Activated T-cell treated with anti-CD3 and anti-CD28 coated beads, Interleukin-2, amount 50 U/mL, for 4 hours (primary cell): Measurements from ENCODE around the gene CAPN14. TPM values are rescaled to one million over a fixed set of nuclear protein-coding genes. Genes with fewer than 3 reads are reported as not detected.
"Not testable (repeated sequence)": the region's sequence is repeated elsewhere in the genome, so short reads cannot be mapped to it uniquely, and the experiment has no call there.

Experiments
- ATAC-seq, 2 donors: fragments of 200-7000 bp; cut with Tn5 transposase; one replicate each; pipeline ENCODE4 v1.10.0; 2021
- DNase-seq: peaks from one replicate; pipeline ENCODE4 v3.0.0-alpha.2; 2020
- H3K27me3 Mint-ChIP-seq: one replicate; pipeline ENCODE4 v1.8.0; 2021; ENCODE audit warnings: low read depth, mixed read lengths
- H3K36me3 Mint-ChIP-seq: one replicate; pipeline ENCODE4 v1.8.0; 2022; ENCODE audit warnings: mixed read lengths; ENCODE audit not compliant: insufficient read depth
- H3K4me1 Mint-ChIP-seq: one replicate; pipeline ENCODE4 v1.8.0; 2021; ENCODE audit warnings: low read depth, mixed read lengths
- H3K4me3 Mint-ChIP-seq: one replicate; pipeline ENCODE4 v1.8.0; 2021; ENCODE audit warnings: mild to moderate bottlenecking, moderate library complexity, mixed read lengths
- H3K9me3 Mint-ChIP-seq: one replicate; pipeline ENCODE4 v1.8.0; 2021; ENCODE audit warnings: mixed read lengths
- total RNA-seq, 3 donors: library from RNA; stranded (reverse); gene quantifications; one replicate each; pipeline ENCODE4 v1.2.1, GENCODE V29; 2021

The CAPN14 gene
- total RNA-seq, 3 donors from 2014 or later = 0.10 to 0.24 (median 0.14) TPM

DNA sequence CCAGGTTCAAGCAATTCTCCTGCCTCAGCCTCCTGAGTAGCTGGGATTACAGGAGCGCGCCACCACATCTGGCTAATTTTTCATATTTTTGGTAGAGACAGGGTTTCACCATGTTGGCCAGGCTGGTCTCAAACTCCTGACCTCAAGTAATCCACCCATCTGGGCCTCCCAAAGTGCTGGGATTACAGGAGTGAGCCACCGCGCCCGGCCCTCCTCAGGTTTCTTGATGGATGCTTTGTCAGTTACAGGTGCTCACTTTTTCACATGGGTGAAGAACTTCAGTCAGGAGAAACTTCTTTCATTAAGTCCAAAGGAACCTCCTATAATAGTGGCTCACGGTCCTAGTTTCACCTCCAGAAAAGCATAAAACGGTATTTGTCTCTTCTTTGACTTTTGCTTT is 33.3 kb downstream of the CAPN14 start:
- not testable (repeated sequence) for H3K36me3 Mint-ChIP-seq, ATAC-seq, DNase-seq, H3K9me3 Mint-ChIP-seq, H3K27me3 Mint-ChIP-seq, H3K4me1 Mint-ChIP-seq, H3K4me3 Mint-ChIP-seq

DNA sequence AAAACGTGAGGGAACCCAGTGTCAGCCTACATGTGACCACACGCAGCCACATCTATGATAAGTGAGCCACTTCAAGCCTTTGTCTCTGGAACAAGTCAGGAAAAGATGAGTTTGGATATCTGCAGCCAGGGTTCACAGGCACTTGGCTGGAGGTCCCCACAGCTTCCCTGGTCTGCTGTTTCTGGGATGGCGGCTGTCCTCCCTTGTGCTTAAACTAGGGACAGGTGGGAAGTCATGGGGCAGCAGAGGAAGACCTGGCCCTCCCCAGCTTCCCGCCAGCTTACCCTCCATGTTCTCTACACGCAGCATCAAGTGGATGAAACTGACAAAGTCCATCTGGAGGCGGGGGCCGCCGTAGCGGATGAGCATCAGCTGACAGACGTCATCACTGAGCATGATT is 40.6 kb downstream of the CAPN14 start:
- H3K4me3 Mint-ChIP-seq = no peak overlapping the region
- no peaks in the 10 kb centered on the region for H3K36me3 Mint-ChIP-seq
- H3K4me1 Mint-ChIP-seq = no peaks in the 10 kb centered on the region
- ATAC-seq = no peak
- no peak for DNase-seq
- no peaks in the 10 kb centered on the region for H3K9me3 Mint-ChIP-seq
- H3K27me3 Mint-ChIP-seq = no peaks in the 10 kb centered on the region

DNA sequence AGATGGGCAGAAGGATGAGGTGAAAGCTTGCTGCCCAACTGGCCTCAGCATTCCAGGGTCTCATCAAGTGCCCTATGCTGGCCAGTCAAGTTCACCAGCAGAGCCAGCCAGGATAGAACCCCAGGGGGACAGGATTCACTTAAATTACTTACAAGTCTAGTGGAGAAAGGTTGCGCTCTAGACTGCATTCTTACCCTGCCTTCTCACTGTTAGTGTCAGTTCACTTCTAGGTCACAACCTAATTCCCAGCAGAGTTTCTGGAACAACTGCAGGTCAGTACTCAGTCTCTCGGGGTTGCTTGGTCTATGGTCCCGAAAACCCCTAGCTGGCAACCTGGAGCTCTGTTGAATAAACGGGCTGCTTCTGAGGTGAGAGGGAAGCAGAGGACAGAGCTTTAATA is 46.2 kb downstream of the CAPN14 start:
- ATAC-seq = no peak
- Mint-ChIP-seq H3K4me3 (no peak overlapping the region), H3K9me3 (no peaks in the 10 kb centered on the region), H3K4me1 (no peaks in the 10 kb centered on the region), H3K27me3 (peaks cover 5% of the 10 kb centered on the region), H3K36me3 (no peaks in the 10 kb centered on the region)
- no peak for DNase-seq

DNA sequence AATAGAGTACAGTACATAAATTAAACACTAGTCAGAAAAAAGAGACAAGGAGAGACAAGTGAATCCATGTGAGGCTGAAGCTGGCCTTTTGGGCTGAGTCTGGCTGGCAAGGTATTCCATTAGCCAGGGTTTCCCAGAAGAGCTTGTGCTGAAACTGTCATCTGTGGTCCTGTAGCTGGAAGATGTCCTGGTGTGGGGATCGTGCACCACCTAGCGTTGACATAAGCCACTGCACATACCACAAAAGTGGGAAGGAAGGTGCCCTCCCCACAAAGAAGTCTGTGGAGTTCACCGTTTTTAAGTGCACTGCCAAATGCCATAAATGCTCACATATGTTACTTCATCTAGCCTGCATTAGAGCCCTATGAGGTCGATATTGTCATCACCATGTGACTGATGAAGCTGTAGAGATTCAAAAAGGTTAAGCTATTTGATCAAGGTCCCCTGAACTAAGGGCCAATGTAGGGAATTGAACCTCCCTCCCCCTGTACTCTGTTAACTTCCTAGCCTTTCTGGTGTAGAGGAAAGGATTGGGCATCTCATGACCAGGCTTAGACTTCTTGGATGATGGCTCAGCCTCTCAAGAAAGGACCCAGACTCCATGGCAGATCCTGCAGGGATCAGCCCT is 47.1 kb downstream of the CAPN14 start:
- H3K27me3 Mint-ChIP-seq = peaks cover 5% of the 10 kb centered on the region
- DNase-seq = peak; percentile 17
- H3K9me3 Mint-ChIP-seq = no peaks in the 10 kb centered on the region
- no peak overlapping the region for H3K4me3 Mint-ChIP-seq
- no peaks in the 10 kb centered on the region for H3K36me3 Mint-ChIP-seq
- H3K4me1 Mint-ChIP-seq = no peaks in the 10 kb centered on the region
- ATAC-seq = peak; percentile 58 to 76

DNA sequence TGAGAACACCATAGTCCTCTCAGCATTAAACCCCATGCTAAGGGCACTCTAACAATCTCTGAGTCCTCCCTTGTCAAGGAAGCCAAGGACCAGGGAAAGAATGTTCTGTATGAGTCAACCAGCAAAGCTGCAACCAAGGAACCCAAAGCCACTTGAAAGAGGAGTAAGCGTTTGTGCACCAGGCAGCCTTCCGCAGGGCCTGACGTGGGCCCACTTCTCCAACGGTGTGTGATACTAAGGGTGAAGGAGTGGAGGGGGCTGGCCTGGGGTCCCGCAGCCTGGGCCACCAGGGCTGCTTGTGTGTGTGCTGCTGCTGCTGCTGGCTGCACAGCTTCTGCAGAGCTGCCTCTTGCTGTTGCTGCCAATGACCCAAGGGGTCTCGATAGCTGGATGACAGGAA is 49.0 kb downstream of the CAPN14 start:
- no peak for ATAC-seq
- Mint-ChIP-seq H3K4me1 (peaks cover 2% of the 10 kb centered on the region), H3K9me3 (no peaks in the 10 kb centered on the region), H3K36me3 (no peaks in the 10 kb centered on the region), H3K4me3 (no peak overlapping the region), H3K27me3 (peaks cover 5% of the 10 kb centered on the region)
- DNase-seq = no peak

DNA sequence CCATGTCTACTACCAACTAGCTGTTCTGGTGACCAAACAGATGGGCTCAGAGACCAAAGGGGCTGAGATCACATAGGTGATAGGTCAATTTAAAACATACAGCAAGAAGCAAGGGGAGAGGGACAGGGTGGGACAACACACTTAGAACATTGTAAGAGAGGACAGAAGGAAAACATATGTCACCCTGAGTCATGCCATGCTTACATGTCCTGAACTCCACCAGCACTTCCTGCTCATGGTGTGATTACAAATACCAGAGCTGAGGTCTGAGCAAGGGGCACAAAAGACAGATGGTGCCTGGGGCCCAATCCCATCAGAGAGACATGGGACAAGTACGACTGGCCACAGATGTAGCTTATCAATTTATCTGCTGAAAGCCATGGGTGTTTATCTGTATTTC is 50.4 kb downstream of the CAPN14 start:
- peaks cover 2% of the 10 kb centered on the region for H3K4me1 Mint-ChIP-seq
- peaks cover 8% of the 10 kb centered on the region for H3K27me3 Mint-ChIP-seq
- no peak for DNase-seq
- no peaks in the 10 kb centered on the region for H3K36me3 Mint-ChIP-seq
- no peaks in the 10 kb centered on the region for H3K9me3 Mint-ChIP-seq
- H3K4me3 Mint-ChIP-seq = no peak overlapping the region
- ATAC-seq = no peak

DNA sequence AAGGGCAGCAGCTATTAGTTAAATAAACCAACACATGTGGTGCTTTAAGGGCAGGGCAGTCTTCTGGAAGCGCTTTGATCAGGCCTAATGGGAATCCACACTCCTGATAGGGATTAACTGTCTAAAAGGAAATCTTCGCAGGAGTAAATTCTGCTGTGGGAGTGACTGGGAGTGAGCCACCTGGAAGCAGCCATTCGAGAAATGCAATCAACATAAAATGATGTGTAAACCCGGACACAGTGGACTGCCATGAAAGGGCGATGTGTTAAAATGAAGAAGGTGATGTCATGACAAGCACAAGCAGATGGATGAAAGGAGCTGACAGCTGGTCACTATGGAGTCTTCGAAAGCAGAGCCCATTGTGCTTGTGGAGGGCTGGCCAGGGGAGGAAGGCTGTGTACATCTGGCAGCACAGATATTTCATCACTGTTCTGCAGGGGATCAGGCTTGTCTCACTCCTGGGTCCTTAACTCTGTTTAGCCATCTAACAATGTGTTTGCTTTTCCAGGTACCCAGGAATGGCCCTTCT is 54.2 kb downstream of the CAPN14 start:
- DNase-seq (no peak), ATAC-seq (no peak)
- H3K4me1 Mint-ChIP-seq = peaks cover 2% of the 10 kb centered on the region
- H3K36me3 Mint-ChIP-seq = no peaks in the 10 kb centered on the region
- H3K9me3 Mint-ChIP-seq = no peaks in the 10 kb centered on the region
- peaks cover 5% of the 10 kb centered on the region for H3K27me3 Mint-ChIP-seq
- H3K4me3 Mint-ChIP-seq = no peak overlapping the region

DNA sequence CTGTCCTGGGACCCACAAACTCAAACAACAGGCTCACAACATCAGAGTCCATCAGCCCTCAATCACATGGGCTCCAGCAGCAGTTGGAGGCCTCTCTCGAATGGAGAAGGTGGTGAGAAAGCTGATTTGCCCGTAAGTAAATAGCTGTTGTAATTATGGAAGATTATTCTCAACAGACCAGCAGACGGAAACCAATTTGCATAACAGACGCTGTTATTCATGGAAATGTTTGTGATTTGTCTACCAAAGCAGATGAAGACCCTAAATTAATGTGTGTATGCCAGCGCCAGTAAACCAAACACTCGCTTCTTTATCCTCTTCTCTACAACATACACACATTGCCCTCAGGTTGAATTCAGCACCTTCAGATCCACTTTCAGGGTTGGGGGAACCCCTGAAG is 55.7 kb downstream of the CAPN14 start:
- H3K27me3 Mint-ChIP-seq = peaks cover 9% of the 10 kb centered on the region
- no peak overlapping the region for H3K4me3 Mint-ChIP-seq
- no peak for DNase-seq
- no peaks in the 10 kb centered on the region for H3K9me3 Mint-ChIP-seq
- no peak for ATAC-seq
- no peaks in the 10 kb centered on the region for H3K36me3 Mint-ChIP-seq
- H3K4me1 Mint-ChIP-seq = peaks cover 2% of the 10 kb centered on the region

DNA sequence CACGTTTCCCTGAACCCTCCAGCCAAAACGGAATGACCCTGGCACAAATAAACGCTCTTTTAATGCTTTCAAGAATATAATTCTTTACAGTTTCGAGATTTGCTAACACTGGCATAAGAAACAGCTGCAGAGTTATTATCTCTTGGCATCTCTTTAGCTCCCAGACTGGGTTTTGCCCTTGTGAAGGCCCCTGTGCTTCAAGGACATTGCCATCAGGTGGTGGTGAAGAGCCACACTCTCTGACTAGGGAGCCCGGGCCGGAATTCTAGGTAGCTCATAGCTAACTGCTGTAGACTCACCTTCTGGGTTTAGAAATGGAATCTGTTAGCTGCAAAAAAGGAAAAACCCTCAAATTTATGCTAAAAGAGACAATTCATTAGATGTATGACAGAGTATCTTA is 65.8 kb downstream of the CAPN14 start:
- no peaks in the 10 kb centered on the region for H3K4me1 Mint-ChIP-seq
- H3K4me3 Mint-ChIP-seq = no peak overlapping the region
- peaks cover 16% of the 10 kb centered on the region for H3K27me3 Mint-ChIP-seq
- ATAC-seq = no peak
- H3K36me3 Mint-ChIP-seq = no peaks in the 10 kb centered on the region
- DNase-seq = no peak
- H3K9me3 Mint-ChIP-seq = no peaks in the 10 kb centered on the region

DNA sequence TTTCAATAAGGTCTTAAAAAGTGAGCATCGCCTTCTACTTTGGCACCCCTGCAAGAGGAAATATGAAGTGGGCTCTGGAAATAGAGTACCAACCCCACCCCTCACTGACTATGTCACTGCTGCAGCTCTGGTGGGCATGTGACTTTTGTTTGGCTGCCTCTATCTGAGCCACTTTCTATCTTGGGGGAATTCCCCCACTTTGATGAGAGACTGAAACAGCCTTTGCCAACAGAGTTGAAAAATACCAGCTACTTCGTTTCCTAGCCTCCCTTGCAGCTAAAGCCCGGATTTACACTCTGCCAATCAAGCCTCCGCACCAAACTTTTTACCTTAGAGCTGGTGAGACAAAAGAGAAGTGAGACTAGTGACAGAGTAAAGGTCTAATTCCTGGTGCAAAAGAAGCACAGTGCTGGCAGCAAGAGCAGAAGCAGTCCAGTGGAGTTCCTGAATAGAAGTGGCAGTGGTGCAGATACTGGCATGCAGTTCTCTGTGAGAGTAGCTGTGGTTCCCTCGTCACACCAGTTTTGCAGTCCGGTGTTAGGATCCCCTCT is 67.1 kb downstream of the CAPN14 start:
- Mint-ChIP-seq H3K9me3 (no peaks in the 10 kb centered on the region), H3K36me3 (no peaks in the 10 kb centered on the region), H3K4me3 (no peak overlapping the region), H3K27me3 (peaks cover 16% of the 10 kb centered on the region), H3K4me1 (no peaks in the 10 kb centered on the region)
- DNase-seq (no peak), ATAC-seq (no peak)

DNA sequence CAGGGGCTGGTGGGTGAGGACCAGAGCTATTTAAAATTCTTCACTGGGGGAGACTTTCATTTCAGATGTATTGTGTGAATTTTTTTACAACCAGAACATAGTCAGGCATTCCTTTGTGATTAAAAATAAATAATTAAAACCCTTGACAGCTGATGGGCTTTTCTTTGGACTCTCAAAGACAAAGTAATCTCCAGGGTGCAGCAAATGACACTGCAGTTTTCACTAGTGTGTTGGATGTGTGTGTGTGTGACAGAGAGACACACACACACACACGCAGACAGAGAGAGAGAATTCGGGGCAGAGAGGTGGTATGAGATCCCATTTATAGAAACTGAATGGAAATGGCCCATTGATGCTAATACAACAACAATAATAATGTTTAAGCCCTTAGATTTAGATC is 68.8 kb downstream of the CAPN14 start:
- ATAC-seq = no peak
- Mint-ChIP-seq H3K4me3 (no peak overlapping the region), H3K36me3 (no peaks in the 10 kb centered on the region), H3K27me3 (peaks cover 16% of the 10 kb centered on the region), H3K4me1 (no peaks in the 10 kb centered on the region), H3K9me3 (no peaks in the 10 kb centered on the region)
- DNase-seq = no peak

DNA sequence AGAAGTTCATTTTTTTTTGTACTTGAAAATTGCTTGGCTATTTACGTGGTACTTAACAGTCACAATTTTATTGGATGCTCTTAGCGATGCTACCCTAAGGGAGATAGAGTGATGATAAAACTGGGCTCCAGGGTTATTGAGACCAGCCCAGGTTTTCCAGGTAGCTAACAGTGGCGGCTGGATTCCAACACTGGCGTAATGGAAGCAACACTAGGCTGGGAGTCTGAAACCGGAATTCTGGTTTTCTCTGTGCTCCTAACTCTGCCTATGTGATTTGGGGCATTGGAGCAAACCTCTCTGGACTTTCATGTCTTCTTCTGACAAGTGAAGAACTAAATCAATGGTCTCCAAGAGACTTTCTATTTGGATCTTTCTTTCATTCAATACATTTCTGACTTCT is 69.7 kb downstream of the CAPN14 start:
- Mint-ChIP-seq H3K27me3 (peaks cover 16% of the 10 kb centered on the region), H3K4me3 (no peak overlapping the region), H3K4me1 (no peaks in the 10 kb centered on the region), H3K9me3 (no peaks in the 10 kb centered on the region), H3K36me3 (no peaks in the 10 kb centered on the region)
- no peak for ATAC-seq
- no peak for DNase-seq

DNA sequence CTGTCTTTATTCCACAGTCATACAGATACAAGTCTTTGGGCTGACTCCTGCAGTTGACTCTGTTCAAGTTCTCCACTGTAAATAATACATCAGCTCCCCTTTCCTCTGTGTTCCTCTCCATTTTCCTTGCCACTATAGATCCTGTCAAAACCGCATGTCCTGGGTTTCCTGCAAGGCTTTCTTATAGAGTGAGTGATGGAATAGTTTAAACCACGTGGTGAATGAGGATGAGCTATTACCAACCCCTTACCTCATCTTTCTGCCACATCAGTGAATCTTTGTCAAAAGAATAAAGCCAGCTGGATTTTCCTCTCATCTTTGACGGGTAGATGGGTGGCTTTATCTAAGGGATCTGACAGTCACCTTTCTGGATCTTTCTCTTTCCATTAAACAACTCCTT is 75.2 kb downstream of the CAPN14 start:
- Mint-ChIP-seq H3K27me3 (peaks cover 13% of the 10 kb centered on the region), H3K4me1 (peaks cover 1% of the 10 kb centered on the region), H3K4me3 (no peak overlapping the region), H3K36me3 (no peaks in the 10 kb centered on the region), H3K9me3 (no peaks in the 10 kb centered on the region)
- ATAC-seq (no peak), DNase-seq (no peak)

DNA sequence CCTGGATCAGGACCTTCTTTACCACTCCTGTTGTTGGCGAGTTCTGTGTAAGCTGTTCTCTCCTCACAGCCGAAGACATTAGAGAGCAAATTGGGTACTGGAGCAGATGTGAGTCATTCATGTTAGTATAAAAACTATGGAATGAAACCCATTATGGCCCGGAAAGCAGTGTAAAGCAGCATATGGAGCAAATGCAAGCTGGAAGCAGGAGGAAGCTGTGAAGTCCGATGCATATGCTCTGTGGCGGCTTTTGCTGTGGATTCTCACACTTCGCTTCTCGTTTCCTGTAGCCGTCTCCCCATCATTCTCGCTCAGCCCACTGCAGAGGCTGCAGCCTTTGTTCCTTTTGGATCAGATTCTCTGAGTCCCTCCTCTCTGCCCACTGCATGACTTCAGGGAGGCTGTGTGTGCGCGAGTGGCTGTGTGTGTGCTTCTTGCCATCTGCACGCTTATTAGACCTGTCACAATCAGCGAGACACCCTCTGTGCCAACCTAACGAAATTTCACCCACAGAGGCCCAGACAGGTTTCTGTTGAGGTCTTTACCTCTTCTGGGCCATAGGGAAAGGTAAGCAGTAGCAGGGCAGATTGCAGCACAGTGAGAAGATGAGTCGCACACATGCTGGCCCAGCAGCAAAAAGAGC is 75.8 kb downstream of the CAPN14 start:
- H3K4me3 Mint-ChIP-seq = no peak overlapping the region
- DNase-seq (no peak), ATAC-seq (no peak)
- H3K9me3 Mint-ChIP-seq = no peaks in the 10 kb centered on the region
- no peaks in the 10 kb centered on the region for H3K36me3 Mint-ChIP-seq
- H3K27me3 Mint-ChIP-seq = peaks cover 18% of the 10 kb centered on the region
- peaks cover 6% of the 10 kb centered on the region for H3K4me1 Mint-ChIP-seq

DNA sequence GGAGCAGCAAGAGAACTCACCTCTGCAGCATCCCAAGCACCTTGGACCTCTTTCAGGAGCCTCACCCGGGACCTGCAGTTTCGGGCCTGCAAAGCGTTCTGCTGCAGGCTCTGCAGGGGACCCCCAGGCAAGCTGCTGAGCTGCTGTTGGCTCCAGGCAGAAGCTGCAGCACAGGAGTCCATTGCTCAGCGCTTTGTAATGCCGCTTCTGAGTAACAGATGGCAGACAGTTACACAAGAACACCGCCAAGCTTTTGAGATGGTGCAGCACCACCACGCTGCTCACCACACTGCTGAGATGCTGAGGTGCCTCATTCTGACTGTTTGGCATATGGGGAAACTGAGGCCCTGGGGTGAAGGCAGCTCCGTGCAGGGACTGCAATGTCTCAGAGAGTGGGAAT is 77.2 kb downstream of the CAPN14 start:
- H3K4me1 Mint-ChIP-seq = peaks cover 6% of the 10 kb centered on the region
- peaks cover 33% of the 10 kb centered on the region for H3K27me3 Mint-ChIP-seq
- no peak overlapping the region for H3K4me3 Mint-ChIP-seq
- H3K36me3 Mint-ChIP-seq = no peaks in the 10 kb centered on the region
- H3K9me3 Mint-ChIP-seq = no peaks in the 10 kb centered on the region
- ATAC-seq = no peak
- no peak for DNase-seq
